Measurements from ENCODE around the gene CYBA.
A peak's percentile ranks its signal among the peaks of the same experiment; 100 is the strongest.
"Not testable (repeated sequence)": the region's sequence is repeated elsewhere in the genome, so short reads cannot be mapped to it uniquely, and the experiment has no call there.

Gene CYBA

GRCh38 chr16:88686439-88687253, 35.8 kb upstream of the CYBA start, which contains the start of gene SNAI3:
SNAI3 (minus strand) TSS chr16:88686507; CDS start chr16:88686406, 101 bp downstream.
- DNase-seq (ENCODE audit: low read depth in 2 of 2): peak; percentile 64 to 68

GRCh38 chr16:88686062-88686438, 35.2 kb upstream of the CYBA start:
- no peak for DNase-seq (ENCODE audit: low read depth in 2 of 2)

DNA sequence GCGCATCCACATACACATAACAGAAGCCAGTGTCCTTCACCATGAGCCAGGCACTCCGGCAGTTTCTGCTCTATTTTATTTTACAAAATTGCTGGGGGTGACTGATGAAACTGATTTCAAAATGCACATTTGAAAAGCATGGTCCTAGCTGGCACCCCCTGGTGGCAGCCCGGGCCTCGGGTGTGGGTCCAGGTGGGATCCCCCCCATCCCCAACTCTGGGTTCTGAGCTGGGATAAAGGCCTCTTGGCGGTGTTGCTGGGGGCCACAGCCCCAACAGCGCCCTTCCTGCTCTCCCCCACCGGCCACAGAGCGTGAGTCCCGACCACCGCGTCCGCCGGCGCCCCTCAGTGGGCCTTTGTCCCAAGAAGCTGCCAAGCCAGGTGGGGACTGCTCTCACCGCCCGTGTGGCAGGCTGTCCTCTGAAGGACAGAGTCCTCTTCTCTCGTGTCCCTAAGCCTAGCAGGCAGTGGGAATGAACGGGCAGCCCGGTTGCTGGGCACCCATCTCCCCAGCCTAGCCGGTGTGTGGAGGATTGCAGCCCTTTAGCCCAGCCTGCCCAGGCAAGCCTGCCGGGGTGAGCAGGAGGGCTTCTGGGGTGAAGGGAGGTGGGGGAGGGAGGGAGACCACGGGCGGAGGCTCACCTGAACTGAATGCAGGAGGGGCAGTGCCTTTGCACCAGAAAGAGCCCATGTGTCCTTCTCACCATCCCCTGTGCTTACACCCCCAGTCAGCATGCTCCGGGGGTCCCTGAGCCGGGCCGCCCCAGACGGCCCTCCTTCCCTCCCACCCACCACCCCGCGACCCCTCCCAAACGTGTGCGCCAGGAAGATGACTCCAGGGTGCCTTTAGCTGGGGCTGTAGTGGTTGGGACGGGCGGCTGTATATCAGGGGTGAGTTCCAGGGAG, 34.6 kb upstream of the CYBA start:
- DNase-seq (ENCODE audit: low read depth in 2 of 2): no peak

GRCh38 chr16:88684569-88685155, 33.8 kb upstream of the CYBA start:
- DNase-seq (ENCODE audit: low read depth in 2 of 2): no peak

- no peak for DNase-seq (ENCODE audit: low read depth in 2 of 2)
Observed at GRCh38 chr16:88681709-88682451, 31.0 kb upstream of the CYBA start.

DNA sequence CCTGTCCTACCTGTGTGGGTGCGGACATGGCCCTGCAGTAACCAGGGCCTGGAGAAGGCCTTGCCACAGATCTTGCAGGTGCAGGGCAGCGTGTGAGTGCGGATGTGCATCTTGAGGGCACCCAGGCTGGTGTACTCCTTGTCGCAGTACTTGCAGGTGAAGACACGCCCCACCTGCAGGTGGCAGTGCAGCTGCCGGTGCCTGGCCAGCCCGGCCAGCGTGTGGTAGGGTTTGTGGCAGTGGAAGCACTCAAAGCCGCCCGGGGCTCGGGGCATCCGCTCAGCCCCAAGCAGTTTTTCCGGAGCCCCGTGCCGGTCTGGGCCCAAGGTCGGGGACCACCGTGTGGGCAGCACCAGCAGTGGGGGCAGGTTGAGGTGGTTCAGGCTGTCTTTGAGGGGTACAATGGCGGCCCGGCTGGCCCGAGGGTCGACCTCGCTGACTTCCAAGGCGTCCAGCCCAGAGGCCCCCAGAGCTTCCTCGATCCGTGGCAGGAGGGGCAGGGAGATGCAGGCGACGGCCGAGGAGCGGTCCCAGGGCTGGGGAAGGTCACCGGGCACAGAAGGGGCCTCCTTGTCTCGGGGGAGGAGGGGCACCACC, 30.3 kb upstream of the CYBA start:
- DNase-seq (ENCODE audit: low read depth in 2 of 2): no peak

DNA sequence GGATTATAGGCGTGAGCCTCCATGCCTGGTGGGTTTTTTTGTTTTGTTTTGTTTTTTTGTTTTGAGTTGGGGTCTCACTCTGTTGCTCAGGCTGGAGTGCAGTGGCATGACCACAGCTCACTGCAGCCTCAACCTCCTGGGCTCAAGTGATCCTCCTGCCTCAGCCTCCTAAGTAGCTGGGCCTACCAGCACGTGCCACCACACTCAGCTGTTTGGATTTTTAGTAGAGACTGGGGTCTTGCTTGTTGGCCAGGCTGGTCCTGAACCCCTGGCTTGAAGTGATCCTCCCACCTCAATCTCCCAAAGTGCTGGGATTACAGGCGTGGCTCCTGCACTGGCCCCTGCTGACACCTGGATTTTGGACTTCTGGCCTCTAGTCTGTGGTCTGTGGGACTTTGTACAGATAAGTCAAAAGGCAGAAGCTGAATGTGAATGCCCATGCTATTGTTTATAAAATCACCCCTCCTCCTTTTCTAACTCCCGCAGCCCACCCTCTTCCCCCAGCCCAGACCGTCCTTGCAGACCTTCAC, 29.8 kb upstream of the CYBA start:
- no peak for DNase-seq (ENCODE audit: low read depth in 2 of 2)

- DNase-seq (ENCODE audit: low read depth in 2 of 2): no peak
Observed at GRCh38 chr16:88678224-88678979, 27.5 kb upstream of the CYBA start.

GRCh38 chr16:88677721-88678120, 26.9 kb upstream of the CYBA start:
- DNase-seq (ENCODE audit: low read depth in 2 of 2): no peak

DNA sequence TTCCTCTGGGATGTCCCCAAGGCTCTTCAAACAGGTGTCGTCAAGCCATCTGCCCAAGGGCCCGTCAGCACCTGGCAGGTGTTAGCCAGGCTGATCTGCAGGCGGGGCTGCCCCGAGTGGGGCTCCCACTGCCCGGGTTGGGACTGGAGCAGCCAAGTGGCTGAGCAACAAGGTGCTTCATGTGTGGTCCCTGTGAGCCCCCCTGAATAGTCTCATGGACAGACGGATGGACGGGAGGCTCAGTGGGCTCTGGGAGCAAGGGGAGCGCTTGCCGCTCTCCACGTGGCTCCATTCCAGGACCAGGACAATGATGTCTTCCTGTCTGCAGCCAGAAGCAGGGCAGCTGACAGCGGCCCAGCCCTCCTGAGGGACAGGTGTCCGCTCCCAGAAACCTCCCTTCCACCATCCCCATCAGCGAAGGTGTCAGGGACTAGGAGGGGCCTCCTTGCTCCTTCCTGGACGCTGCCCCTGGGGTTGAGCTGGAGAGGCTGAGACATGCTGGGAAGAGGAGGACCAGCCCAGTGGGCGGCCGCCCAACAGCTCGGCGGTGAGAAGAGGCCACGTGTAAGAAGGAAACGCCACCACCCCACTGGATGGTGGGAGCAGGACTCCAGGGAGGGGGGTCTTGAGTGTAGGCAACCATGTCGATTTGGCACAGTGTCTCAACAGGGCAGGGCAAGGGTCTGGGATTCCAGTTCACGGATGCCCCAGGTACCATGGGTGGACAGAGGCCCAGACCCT, 25.8 kb upstream of the CYBA start:
- no peak for DNase-seq (ENCODE audit: low read depth in 2 of 2)

- DNase-seq (ENCODE audit: low read depth in 2 of 2): no peak
Observed at GRCh38 chr16:88673716-88674379, 23.0 kb upstream of the CYBA start.

DNA sequence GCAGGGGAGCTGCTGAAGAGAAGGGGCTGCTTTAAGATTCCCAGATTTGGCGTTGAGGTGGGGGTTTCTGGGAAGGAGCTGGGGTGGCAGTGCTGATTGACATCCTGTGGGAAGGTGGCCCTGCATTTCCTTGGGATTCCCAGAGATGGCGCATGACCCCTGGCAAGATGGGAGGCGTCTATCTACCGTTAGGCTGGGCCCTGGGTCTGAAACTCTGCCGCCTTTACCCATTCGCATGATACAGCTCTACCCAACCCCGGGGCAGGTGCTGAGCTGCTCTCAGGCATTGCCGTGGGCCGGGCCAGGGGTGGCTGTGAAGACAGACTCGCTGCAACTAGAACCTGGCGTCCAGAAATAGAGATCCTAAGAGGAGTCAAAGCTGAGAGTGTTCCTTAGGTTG, 21.9 kb upstream of the CYBA start:
- DNase-seq (ENCODE audit: low read depth in 2 of 2): no peak

GRCh38 chr16:88671806-88672205, 21.0 kb upstream of the CYBA start:
- DNase-seq (ENCODE audit: low read depth in 2 of 2): no peak

DNA sequence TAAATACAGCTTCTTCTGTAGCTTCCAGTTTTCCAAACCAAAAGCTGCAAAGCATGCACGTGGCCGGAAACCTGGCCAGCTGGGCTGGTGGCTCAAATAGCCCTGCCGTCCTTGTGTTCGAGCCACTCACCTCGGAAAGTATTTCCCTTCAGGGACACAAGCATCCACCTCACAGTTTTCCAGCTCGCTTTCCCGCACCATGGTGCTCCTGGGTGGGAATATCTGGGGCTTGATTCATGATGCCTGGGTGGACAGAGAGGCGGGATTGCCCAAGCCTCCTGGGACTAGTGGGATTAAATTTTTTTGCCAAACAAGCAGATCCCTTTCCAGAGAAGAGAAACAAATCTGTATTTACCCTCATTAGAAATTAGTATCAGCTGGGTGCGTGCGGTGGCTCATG, 19.1 kb upstream of the CYBA start:
- no peak for DNase-seq (ENCODE audit: low read depth in 2 of 2)

DNA sequence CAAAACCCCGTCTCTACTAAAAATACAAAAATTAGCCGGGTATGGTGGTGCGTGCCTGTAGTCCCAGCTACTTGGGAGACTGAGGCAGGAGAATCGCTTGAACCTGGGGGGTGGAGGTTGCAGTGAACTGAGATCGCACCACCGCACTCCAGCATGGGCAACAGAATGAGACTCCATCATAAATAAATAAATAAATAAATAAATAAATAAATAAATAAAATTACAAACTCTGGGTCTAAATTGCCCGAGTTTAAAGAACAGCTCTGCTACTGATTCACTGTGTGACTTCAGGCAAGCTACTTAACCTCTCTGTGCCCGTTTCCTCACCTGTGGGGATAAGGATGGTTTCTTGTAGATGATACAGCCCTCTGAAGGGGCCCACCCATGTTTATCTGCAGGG, 18.6 kb upstream of the CYBA start:
- not testable (repeated sequence) for DNase-seq (ENCODE audit: low read depth in 2 of 2)

GRCh38 chr16:88667461-88667860, 16.6 kb upstream of the CYBA start:
- DNase-seq (ENCODE audit: low read depth in 2 of 2): no peak

- DNase-seq (ENCODE audit: low read depth in 2 of 2): no peak
Observed at GRCh38 chr16:88665570-88665969, 14.7 kb upstream of the CYBA start.

GRCh38 chr16:88665148-88665547, 14.3 kb upstream of the CYBA start:
- DNase-seq (ENCODE audit: low read depth in 2 of 2): no peak

Measured in stimulated activated CD8-positive, alpha-beta memory T cell treated with anti-CD3 and anti-CD28 coated beads, Interleukin-7, amount 100 ng/mL, for 1 hour (primary cell).